ENCODE measurements around the gene TRIP12.

DNA sequence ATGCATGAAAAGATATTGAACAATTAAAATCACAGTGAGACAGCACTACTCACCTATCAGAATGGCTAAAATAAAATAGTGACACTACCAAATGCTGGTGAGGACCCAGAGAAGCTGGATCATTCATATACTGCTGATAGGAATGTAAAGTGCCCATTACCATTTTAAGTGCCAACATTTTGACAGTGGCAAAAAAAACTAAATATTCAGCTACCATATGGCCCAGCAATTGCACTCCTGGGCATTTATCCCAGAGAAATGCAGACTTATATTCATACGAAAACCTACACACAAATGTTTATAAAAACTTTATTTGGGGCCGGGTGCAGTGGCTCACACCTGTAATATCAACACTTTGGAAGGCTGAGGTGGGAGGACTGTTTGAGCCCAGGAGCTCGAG, 48.1 kb upstream of the TRIP12 start:
- TF ChIP-seq CTCF (IDR thresholded peaks at IDR 0.05), result no peak
- TF ChIP-seq POLR2A (IDR thresholded peaks at IDR 0.05), result no peak
